H1 (cell line): ENCODE data around the gene DENND1A. TPM values are rescaled to one million over a fixed set of nuclear protein-coding genes. Genes with fewer than 3 reads are reported as not detected.

Source experiments
- CTCF ChIA-PET: fragments of 300-600 bp; sonication (Branson Sonifier 250); formaldehyde crosslinking; loops from one replicate; lab custom pipeline; 2021; ENCODE audit not compliant: partially characterized antibody; lab: Charles Lee
- POLR2A ChIA-PET: fragments of 300-600 bp; sonication (Branson Sonifier 250); formaldehyde crosslinking; loops from one replicate; lab custom pipeline; 2021; ENCODE audit warnings: inconsistent platforms; ENCODE audit not compliant: partially characterized antibody; lab: Charles Lee
- DNase-seq, 2 experiments: peaks; one replicate each; pipeline versions ENCODE4 v3.0.0 to v3.0.0-alpha.2; 2010 to 2022; ENCODE audit warnings: low spot score in 2 of 2, low read depth in 1 of 2, mixed read lengths in 1 of 2
- FAIRE-seq: peaks from 2 replicates; lab custom pipeline; 2011; peaks lifted over from hg19 to GRCh38; lab: Jason Lieb, UNC
- H2AFZ ChIP-seq: 2 replicates; pipeline ENCODE4 v1.8.1; 2012; ENCODE audit warnings: low read length, inconsistent platforms
- H2AK5ac ChIP-seq: 2 replicates; pipeline ENCODE4 v1.6.1; 2013; ENCODE audit warnings: low read depth, low read length
- H2BK120ac ChIP-seq: replicated peaks from 2 replicates; pipeline ENCODE3; 2013; ENCODE audit warnings: low read depth, low read length, inconsistent platforms
- H2BK12ac ChIP-seq: 2 replicates; pipeline ENCODE4 v1.6.1; 2013; ENCODE audit warnings: low read depth, low read length
- H2BK15ac ChIP-seq: 2 replicates; pipeline ENCODE4 v1.6.1; 2013; ENCODE audit warnings: low read length
- H2BK20ac ChIP-seq: 2 replicates; pipeline ENCODE4 v1.6.1; 2013; ENCODE audit warnings: low read length
- H2BK5ac ChIP-seq: 2 replicates; pipeline ENCODE4 v1.6.1; 2013; ENCODE audit warnings: low read depth, low read length
- H3K14ac ChIP-seq: 2 replicates; pipeline ENCODE4 v1.6.1; 2013; ENCODE audit warnings: inconsistent platforms; ENCODE audit not compliant: insufficient read length
- H3K18ac ChIP-seq: 2 replicates; pipeline ENCODE4 v1.6.1; 2013; ENCODE audit warnings: low read length; ENCODE audit errors: extremely low read depth
- H3K23ac ChIP-seq: 2 replicates; pipeline ENCODE4 v1.6.1; 2013; ENCODE audit warnings: inconsistent platforms; ENCODE audit not compliant: insufficient read length
- H3K23me2 ChIP-seq: 2 replicates; pipeline ENCODE4 v1.6.1; 2013; ENCODE audit warnings: low read depth, low read length
- H3K27ac ChIP-seq: 2 replicates; pipeline ENCODE4 v1.6.1; 2011; ENCODE audit warnings: low read depth, low read length, inconsistent platforms
- H3K27me3 ChIP-seq, 4 experiments: replicated peaks in 1 of 4; 1 replicate in 1 of 4; 2 replicates in 3 of 4; pipeline versions ENCODE4 v1.6.1 to v1.8.1; 2011 to 2013; ENCODE audit warnings: low read length in 3 of 4, mild to moderate bottlenecking in 3 of 4, inconsistent platforms in 2 of 4, mixed read lengths in 2 of 4, moderate library complexity in 1 of 4; ENCODE audit not compliant: control insufficient read depth in 3 of 4, insufficient read depth in 3 of 4; ENCODE audit errors: extremely low read depth in 1 of 4
- H3K36me3 ChIP-seq, 4 experiments: 2 replicates each; pipeline versions ENCODE4 v1.6.1 to v1.8.1; 2011 to 2013; ENCODE audit warnings: mild to moderate bottlenecking in 4 of 4, low read length in 3 of 4, moderate library complexity in 2 of 4, control low read depth in 1 of 4, inconsistent platforms in 1 of 4; ENCODE audit not compliant: insufficient read depth in 4 of 4, control insufficient read depth in 2 of 4
- H3K4ac ChIP-seq: replicated peaks from 2 replicates; pipeline ENCODE3; 2013; ENCODE audit warnings: low read length, low read depth, mixed read lengths, inconsistent platforms; ENCODE audit not compliant: insufficient read length
- H3K4me1 ChIP-seq, 4 experiments: replicated peaks in 1 of 4; 1 replicate in 1 of 4; 2 replicates in 3 of 4; pipeline versions ENCODE4 v1.6.1 to v1.8.1; 2011 to 2013; ENCODE audit warnings: low read length in 3 of 4, inconsistent platforms in 2 of 4, mixed read lengths in 1 of 4; ENCODE audit not compliant: insufficient read depth in 4 of 4, control insufficient read depth in 3 of 4
- H3K4me2 ChIP-seq, 2 experiments: 2 replicates each; pipeline versions ENCODE4 v1.6.1 to v1.8.1; 2011 to 2013; ENCODE audit warnings: low read depth in 2 of 2, low read length in 2 of 2, control low read depth in 1 of 2, inconsistent platforms in 1 of 2, mild to moderate bottlenecking in 1 of 2; ENCODE audit not compliant: insufficient read depth in 1 of 2
- H3K4me3 ChIP-seq, 4 experiments: fragments of 200-600, 300-600 bp in 1 of 4; sonication (generic), shearing (Covaris generic), sonication (Bioruptor Twin) in 1 of 4; 2 replicates each; pipeline versions ENCODE4 v1.5.1 to v1.8.1; 2011 to 2016; ENCODE audit warnings: low read length in 4 of 4, low read depth in 3 of 4, control low read depth in 2 of 4, inconsistent platforms in 2 of 4, mild to moderate bottlenecking in 2 of 4, mixed read lengths in 1 of 4, moderate library complexity in 1 of 4; ENCODE audit not compliant: insufficient read depth in 2 of 4; ENCODE audit errors: extremely low read depth in 1 of 4
- H3K56ac ChIP-seq: replicated peaks from 2 replicates; pipeline ENCODE3; 2013; ENCODE audit warnings: low read depth, mild to moderate bottlenecking, mixed read lengths, low read length, inconsistent platforms; ENCODE audit not compliant: insufficient read length
- H3K79me1 ChIP-seq: 2 replicates; pipeline ENCODE4 v1.6.1; 2013; ENCODE audit warnings: low read depth, low read length, control low read depth
- H3K79me2 ChIP-seq, 2 experiments: 2 replicates each; pipeline versions ENCODE4 v1.6.1 to v1.8.1; 2012 to 2013; ENCODE audit warnings: low read length in 2 of 2, mild to moderate bottlenecking in 2 of 2, inconsistent platforms in 1 of 2; ENCODE audit not compliant: insufficient read depth in 2 of 2, control insufficient read depth in 1 of 2
- H3K9ac ChIP-seq, 4 experiments: replicated peaks in 1 of 4; 1 replicate in 1 of 4; 2 replicates in 3 of 4; pipeline versions ENCODE4 v1.6.1 to v1.8.1; 2011 to 2013; ENCODE audit warnings: low read depth in 3 of 4, low read length in 3 of 4, control low read depth in 2 of 4, mild to moderate bottlenecking in 2 of 4, moderate library complexity in 2 of 4, inconsistent platforms in 1 of 4; ENCODE audit errors: extremely low read depth in 1 of 4
- H3K9me3 ChIP-seq, 2 experiments: 2 replicates each; pipeline versions ENCODE4 v1.6.1 to v1.8.1; 2012 to 2013; ENCODE audit warnings: mild to moderate bottlenecking in 2 of 2, moderate library complexity in 2 of 2, control low read depth in 1 of 2, inconsistent platforms in 1 of 2, low read depth in 1 of 2, low read length in 1 of 2, mixed read lengths in 1 of 2; ENCODE audit not compliant: insufficient read depth in 2 of 2
- H4K20me1 ChIP-seq, 2 experiments: replicated peaks in 1 of 2; 2 replicates each; pipeline versions ENCODE3 to v1.8.1; 2011 to 2013; ENCODE audit warnings: inconsistent platforms in 2 of 2, low read length in 2 of 2, mild to moderate bottlenecking in 1 of 2; ENCODE audit not compliant: insufficient read depth in 2 of 2, control insufficient read depth in 1 of 2
- H4K5ac ChIP-seq: 2 replicates; pipeline ENCODE4 v1.6.1; 2013; ENCODE audit warnings: low read length, low read depth, mixed read lengths, inconsistent platforms; ENCODE audit not compliant: insufficient read length
- H4K8ac ChIP-seq: 2 replicates; pipeline ENCODE4 v1.8.0; 2013; ENCODE audit warnings: mild to moderate bottlenecking, moderate library complexity, low read length, inconsistent platforms; ENCODE audit not compliant: insufficient read depth; ENCODE audit errors: extremely low read depth
- H4K91ac ChIP-seq: replicated peaks from 2 replicates; pipeline ENCODE3; 2013; ENCODE audit warnings: low read length, mixed read lengths, inconsistent platforms; ENCODE audit not compliant: insufficient read length
- BACH1 ChIP-seq: IDR thresholded peaks from 2 replicates; pipeline ENCODE4 v1.6.1; 2012; ENCODE audit warnings: low read length, improper control_type of control experiment
- CREB1 ChIP-seq: IDR thresholded peaks from 2 replicates; pipeline ENCODE4 v1.6.1; 2012; ENCODE audit warnings: inconsistent platforms
- NANOG ChIP-seq: IDR thresholded peaks from 2 replicates; pipeline ENCODE4 v1.6.1; 2011; ENCODE audit warnings: low read length, low read depth, mild to moderate bottlenecking, inconsistent platforms; ENCODE audit not compliant: insufficient read depth, poor library complexity, severe bottlenecking
- RNF2 ChIP-seq: fragments of 200-900, 300-1000 bp; sonication (generic); IDR thresholded peaks from 2 replicates; pipeline ENCODE4 v1.7.1; 2016; ENCODE audit warnings: borderline replicate concordance, low read depth, mild to moderate bottlenecking, antibody characterized with exemption, low read length; ENCODE audit not compliant: poor library complexity, severe bottlenecking; ENCODE audit errors: missing control alignments
- SP4 ChIP-seq: IDR thresholded peaks from 2 replicates; pipeline ENCODE4 v1.6.1; 2012; ENCODE audit warnings: low read length, inconsistent platforms
- TAF1 ChIP-seq: IDR thresholded peaks from 2 replicates; pipeline ENCODE4 v1.6.1; 2011; ENCODE audit warnings: mild to moderate bottlenecking, low read depth, low read length
- TCF12 ChIP-seq: IDR thresholded peaks from 2 replicates; pipeline ENCODE4 v1.6.1; 2011; ENCODE audit warnings: low read depth, mild to moderate bottlenecking, low read length
- YY1 ChIP-seq: IDR thresholded peaks from 2 replicates; pipeline ENCODE4 v1.6.1; 2011; ENCODE audit warnings: low read depth, mild to moderate bottlenecking, low read length
- WGBS, 2 experiments: shearing (Covaris generic) in 1 of 2; methylation state at CpG; one replicate each; pipeline versions ENCODE4 v1.1.6 to v1.1.7; 2013 to 2015; ENCODE audit warnings: low lambda C conversion rate in 2 of 2, mixed read lengths in 2 of 2, inconsistent platforms in 1 of 2, low coverage in 1 of 2, missing lambda C conversion rate in 1 of 2; ENCODE audit not compliant: insufficient replicate concordance in 2 of 2, insufficient coverage in 1 of 2, insufficient read length in 1 of 2; ENCODE audit errors: extremely low coverage in 1 of 2, missing lambda C conversion rate in 1 of 2; 5-methylcytosine and 5-hydroxymethylcytosine counted together
- polyA plus RNA-seq, 7 experiments: library from polyadenylated mRNA; depleted of rRNA in 3 of 7; stranded (reverse) in 5 of 7; unstranded in 2 of 7; fragments of >200 nt in 5 of 7; fragments of 200-250 nt in 2 of 7; gene quantifications; 1 replicate in 5 of 7; 2 replicates in 1 of 7; 4 replicates in 1 of 7; pipeline versions ENCODE4 v1.2.1 to v1.2.3, GENCODE V29; 2011 to 2013; ENCODE audit warnings: missing spikeins in 2 of 7, mixed read lengths in 2 of 7
- total RNA-seq: library from RNA; stranded (reverse); fragmentation: NEBNext Ultra II Directional; extraction: Animal tissue kit (Norgen Biotek cat#: 25700); gene quantifications from 2 replicates; pipeline ENCODE4 v1.2.1, GENCODE V29; 2021

Gene DENND1A
- total and polyA plus RNA-seq, 2 of the 8 experiments (the other 6 are each of a cell fraction or from before 2014, with no cell fraction given) = 24.1 to 26.4 TPM

- Histone ChIP-seq H3K4me2 (no peak overlapping the region), H3K14ac (no peak overlapping the region), H3K23me2 (0 out of 2 replicates have a peak, but pooled peaks cover 2% of the 10 kb centered on the region), H3K56ac (no peak overlapping the region), H3K4me1 (peaks cover 0 to 9% (median 4%) of the 10 kb centered on the region in 4 experiments; a peak in 2 of 7 replicates), H2BK120ac (no peak overlapping the region), H3K9me3 (no peaks in the 10 kb centered on the region), H2BK12ac (no peak overlapping the region), H2BK20ac (no peak overlapping the region), H3K79me1 (0 out of 2 replicates have a peak, but pooled peaks cover 3% of the 10 kb centered on the region), H2AFZ (no peak overlapping the region), H2BK5ac (no peak overlapping the region), H3K36me3 (no peaks in the 10 kb centered on the region), H4K5ac (no peak overlapping the region), H3K23ac (no peak overlapping the region), H2AK5ac (no peak overlapping the region), H2BK15ac (no peak overlapping the region), H3K4me3 (no peak overlapping the region), H3K27ac (no peak overlapping the region), H4K20me1 (no peaks in the 10 kb centered on the region), H4K8ac (no peak overlapping the region), H4K91ac (no peak overlapping the region), H3K79me2 (no peaks in the 10 kb centered on the region; a peak in 1 of 4 replicates), H3K4ac (no peak overlapping the region), H3K27me3 (no peaks in the 10 kb centered on the region), H3K9ac (no peak overlapping the region), H3K18ac (no peak overlapping the region)
- TF ChIP-seq SP4 = no peak
- no peak for TF ChIP-seq YY1
- no peak for TF ChIP-seq TCF12
- no peak for TF ChIP-seq RNF2
- no peak for TF ChIP-seq CREB1
- TF ChIP-seq NANOG = no peak
- TF ChIP-seq BACH1 = no peak
- no peak for TF ChIP-seq TAF1
- ChIA-PET POLR2A (no interaction called here), CTCF (interaction anchor here (0.7 to 1.2 kb wide), 2 partner anchors 11 to 18 kb away, joined by 3 read pairs; no protein-coding TSS in a partner anchor)
- WGBS, 2 experiments = 100% methylated on average over 1 of the region's 1 CpG; no CpG with 5 or more reads in 1 of the 2 experiments
- FAIRE-seq (no peak), DNase-seq (no peak)
Measured at GRCh38 chr9:123710299-123710698, 219.6 kb downstream of the DENND1A start.
